Stimulated activated CD8-positive, alpha-beta memory T cell treated with anti-CD3 and anti-CD28 coated beads, Interleukin-7, amount 100 ng/mL, for 1 hour (primary cell): ENCODE data around the gene DDRGK1.
A peak's percentile ranks its signal among the peaks of the same experiment; 100 is the strongest.

Experiments used
- DNase-seq, 2 donors: peaks; one replicate each; pipeline ENCODE4 v3.0.0-alpha.2; 2020; ENCODE audit warnings: low read depth in 2 of 2

The DDRGK1 gene

GRCh38 chr20:3204124-3204794, at the start of gene DDRGK1:
TSS of gene DDRGK1 (minus strand) at chr20:3204682. CDS start at chr20:3204627, 55 bp downstream.
- DNase-seq = peak; percentile 75 to 90

DNA sequence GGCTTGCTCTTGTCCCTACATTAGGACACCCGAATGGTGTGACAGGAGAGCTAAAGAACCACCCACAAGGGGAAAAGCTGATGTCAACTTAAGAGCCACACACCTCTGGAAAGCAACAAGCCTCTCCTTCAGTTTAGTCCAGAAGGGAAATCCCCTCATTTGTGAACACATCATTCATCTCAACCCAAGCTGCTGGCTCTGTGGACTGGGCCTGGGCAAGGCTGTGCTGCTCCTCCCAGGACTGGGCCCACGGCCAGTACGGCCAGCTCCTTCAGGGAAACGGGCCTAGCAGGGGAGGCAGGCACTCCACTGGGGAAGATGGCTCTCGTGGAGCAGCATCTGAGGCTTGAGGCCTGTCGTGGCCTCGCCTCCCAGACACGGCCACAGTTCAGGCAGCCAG, 47.3 kb upstream of the DDRGK1 start:
- no peak for DNase-seq

- DNase-seq = no peak
Measured at GRCh38 chr20:3250091-3250504, 45.6 kb upstream of the DDRGK1 start.

DNA sequence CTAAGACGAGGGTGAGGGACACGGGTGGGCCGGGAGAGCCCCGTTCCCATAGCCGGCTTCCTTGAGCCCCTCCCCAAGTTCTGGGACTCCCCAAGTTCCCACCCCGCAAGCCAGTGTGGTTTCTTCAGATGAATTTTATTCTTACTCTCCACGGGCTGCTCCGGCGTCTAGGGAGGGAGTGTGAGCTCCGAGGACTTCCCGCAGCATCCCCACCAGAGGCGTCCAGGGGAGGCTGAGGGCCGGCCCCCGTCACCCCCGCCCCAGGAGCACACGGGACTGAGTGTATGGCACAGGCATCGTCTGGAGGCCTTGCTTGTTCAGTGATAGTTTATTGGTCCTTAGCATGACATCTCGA, 44.5 kb upstream of the DDRGK1 start:
- no peak for DNase-seq

DNA sequence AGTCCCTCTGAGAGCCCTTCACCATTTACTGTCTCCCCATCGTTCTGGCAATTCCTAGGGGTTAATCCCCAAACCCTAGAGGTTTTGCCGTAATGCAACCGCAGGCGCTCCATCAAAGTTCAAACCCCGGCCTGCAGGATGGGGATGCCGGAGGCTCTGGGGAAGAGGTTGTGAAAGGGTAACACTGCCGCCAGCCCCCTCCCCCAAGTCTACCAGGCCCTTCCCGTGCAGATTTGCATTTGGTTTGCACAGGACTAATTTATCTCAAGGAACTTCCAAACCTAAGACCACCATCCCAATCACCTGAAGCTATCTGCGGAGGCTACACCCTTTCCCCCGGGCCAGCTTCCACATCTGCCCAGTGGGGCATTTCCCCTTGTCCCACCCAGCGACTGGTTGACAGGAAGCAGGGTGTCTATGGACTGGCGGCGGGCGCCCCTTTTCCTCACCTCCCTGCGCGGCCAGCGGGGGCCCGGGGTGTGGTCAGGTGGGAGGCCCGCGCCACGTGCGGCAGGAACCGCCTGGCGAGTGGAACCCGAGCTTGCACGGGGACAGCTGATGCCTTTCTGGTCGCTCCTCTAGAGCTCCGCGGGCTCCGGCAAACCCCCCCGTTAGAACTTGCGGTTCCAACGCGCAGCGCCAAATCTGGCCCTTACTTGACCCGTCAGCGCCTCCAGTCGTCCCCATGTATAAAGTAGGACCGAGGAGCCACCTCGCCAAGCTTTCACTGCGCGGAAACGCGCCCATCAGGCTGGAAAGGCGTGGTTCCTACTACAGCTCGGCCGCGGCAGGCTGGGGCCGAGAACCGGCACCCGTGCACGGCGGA, 43.9 kb upstream of the DDRGK1 start:
- no peak for DNase-seq

DNA sequence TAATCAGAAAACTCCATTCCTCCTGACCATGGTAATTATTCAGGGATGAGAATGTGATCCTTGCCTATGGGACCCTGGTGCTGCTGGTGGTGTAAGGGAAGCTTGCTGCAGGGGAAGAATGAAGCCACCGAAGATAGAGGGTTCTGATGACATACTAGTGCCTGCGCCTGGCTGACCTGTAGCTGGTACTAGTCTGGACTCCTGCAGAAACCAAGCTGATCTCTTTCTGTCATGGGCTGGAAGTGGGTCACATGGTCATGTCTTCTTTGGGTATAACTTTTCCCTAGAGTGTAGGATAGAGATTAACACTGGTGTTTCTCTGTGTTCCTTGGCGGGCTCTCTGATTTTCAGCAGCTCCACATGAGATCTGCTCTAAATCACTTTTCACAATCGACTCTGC, 43.2 kb upstream of the DDRGK1 start:
- no peak for DNase-seq

DNA sequence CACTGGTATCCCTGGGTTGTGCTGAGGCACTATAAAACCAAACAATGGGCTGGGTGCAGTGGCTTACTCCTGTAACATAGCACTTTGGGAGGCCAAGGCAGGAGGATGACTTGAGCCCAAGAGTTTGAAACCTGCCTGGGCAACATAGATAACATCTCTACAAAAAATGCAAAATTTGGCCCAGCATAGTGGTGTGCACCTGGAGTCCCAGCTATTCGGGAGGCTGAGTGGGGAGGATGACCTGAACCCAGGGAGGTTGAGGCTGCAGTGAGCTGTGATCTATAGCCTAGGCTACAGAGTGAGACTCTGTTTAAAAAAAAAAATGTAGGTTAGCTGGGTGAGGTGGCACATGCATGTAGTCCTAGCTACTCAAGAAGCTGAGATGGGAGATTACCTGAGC, 42.2 kb upstream of the DDRGK1 start:
- no peak for DNase-seq

GRCh38 chr20:3245711-3246110, 41.2 kb upstream of the DDRGK1 start:
- DNase-seq = no peak

- DNase-seq = no peak
Measured at GRCh38 chr20:3245156-3245555, 40.7 kb upstream of the DDRGK1 start.

- DNase-seq = no peak
Measured at GRCh38 chr20:3244613-3245012, 40.1 kb upstream of the DDRGK1 start.

DNA sequence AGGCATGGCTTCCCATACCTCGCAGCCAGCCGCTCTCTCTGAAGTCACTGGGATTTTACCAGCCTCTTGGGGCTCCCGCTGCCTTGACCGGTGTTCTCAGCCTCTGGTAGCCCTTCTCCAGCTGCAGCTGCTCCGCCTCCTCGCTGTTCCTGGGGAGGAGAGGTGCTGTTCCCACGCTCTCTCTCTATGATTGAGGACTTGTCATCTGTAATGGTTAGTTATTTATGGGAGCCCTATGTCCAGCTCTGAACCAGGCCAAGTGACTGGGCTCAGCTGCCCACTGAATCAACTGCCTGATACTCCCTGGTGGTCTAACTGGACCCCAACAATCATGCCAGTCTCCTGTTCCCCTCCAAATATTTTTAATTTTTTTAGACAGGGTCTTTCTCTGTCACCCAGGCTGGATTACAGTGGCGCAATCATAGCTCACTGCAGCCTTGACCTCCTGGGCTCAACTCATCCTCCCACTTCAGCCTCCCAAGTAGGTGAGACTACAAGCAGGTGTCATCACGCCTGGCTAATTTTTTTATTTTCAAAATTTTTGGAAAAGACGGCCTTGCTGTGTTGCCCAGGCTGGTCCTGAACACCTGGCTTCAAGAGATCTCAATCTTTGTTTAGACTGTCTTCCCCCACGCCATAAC, 39.4 kb upstream of the DDRGK1 start:
- no peak for DNase-seq

DNA sequence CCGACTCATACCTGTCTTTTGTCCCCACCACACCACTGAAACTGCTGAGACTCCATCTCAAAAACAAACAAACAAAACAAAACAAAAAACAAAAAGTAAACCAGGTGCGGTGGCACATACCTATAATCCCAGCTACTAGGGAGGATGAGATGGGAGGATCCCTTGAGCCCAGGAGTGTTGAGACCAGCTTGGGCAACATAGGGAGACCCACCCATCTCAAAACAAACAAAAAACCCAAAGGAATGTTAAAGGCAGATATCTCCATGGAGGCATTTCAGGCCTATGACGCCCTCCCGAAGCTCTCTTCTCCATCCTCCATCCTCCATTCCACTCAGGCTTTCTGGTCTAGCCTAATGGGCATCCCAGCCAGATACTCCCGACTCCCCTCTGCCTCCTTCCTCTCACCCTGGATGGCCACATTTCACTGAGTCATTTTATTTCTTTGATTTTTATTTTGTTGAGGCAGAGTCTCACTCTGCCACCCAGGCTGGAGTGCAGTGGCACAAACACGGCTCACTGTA, 37.8 kb upstream of the DDRGK1 start:
- no peak for DNase-seq

- DNase-seq = no peak
Measured at GRCh38 chr20:3240776-3241363, 36.4 kb upstream of the DDRGK1 start.

- no peak for DNase-seq
Measured at GRCh38 chr20:3239867-3240775, 35.6 kb upstream of the DDRGK1 start.

DNA sequence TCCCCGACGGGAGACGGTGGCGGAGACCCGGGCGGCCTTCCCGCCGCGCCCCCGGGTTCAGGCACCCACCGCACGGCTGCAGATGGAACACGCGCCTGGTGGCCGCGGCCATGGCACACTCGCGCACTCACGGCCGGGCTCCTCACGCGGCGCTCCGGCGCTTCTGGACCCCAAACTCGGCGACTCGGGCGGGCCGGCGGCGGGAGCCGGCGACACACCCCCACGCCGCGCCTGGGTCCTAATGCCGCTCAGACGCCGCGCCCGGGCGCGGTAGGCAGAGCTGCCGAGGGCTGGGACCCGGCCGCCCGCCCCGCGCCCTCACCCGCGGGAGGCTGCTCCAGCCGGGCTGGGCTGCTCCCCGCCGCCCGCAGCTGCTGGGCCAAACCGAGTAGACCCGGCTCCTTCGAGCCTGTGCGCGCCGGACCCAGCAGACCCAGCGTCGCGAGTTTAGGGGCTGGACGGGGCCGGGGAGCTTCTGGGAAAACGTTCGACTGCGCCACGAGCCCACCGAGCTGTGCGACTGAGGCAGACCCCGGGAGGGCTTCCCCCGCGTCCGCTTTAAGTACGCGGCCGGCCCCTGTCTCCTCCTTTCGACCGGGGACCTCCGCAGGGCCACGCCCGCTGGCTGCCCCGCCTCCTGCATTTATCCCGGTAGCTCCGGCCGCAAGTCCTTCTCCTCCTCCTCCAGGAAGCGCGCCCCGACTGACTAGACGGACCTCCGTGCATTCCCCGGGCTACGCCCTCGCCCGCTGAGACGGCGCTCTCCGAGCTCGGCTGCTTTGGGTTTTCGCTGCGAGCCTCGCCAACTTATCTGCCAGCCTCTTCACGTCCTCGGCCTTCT, 34.8 kb upstream of the DDRGK1 start, which contains the start of gene SLC4A11:
SLC4A11 (minus strand) TSS at position 165 of the 841 bp plus-strand sequence; CDS start at position 112, 53 bp downstream.
- no peak for DNase-seq

DNA sequence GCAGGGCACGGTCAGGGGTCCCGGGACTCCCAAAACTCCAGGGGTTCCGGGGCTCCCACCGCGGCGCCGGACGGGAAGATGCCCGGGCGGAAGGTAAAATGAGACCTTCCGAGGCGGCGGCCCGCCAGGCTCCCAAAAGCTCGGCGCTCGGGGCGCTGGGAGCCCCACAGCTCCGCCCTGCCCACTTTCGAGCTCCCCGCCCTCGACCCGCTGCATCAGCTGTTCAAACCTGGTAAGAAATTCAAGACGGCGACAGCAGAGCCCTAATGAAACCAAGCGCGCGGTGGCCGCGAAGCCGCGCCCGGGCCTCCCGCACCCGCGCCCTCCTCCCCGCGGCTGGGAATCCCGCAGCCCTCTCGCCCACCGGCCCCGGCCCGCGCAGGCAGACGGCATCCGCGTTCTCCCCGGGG, 34.1 kb upstream of the DDRGK1 start:
- DNase-seq = no peak

GRCh38 chr20:3237958-3238615, 33.6 kb upstream of the DDRGK1 start:
- no peak for DNase-seq

DNA sequence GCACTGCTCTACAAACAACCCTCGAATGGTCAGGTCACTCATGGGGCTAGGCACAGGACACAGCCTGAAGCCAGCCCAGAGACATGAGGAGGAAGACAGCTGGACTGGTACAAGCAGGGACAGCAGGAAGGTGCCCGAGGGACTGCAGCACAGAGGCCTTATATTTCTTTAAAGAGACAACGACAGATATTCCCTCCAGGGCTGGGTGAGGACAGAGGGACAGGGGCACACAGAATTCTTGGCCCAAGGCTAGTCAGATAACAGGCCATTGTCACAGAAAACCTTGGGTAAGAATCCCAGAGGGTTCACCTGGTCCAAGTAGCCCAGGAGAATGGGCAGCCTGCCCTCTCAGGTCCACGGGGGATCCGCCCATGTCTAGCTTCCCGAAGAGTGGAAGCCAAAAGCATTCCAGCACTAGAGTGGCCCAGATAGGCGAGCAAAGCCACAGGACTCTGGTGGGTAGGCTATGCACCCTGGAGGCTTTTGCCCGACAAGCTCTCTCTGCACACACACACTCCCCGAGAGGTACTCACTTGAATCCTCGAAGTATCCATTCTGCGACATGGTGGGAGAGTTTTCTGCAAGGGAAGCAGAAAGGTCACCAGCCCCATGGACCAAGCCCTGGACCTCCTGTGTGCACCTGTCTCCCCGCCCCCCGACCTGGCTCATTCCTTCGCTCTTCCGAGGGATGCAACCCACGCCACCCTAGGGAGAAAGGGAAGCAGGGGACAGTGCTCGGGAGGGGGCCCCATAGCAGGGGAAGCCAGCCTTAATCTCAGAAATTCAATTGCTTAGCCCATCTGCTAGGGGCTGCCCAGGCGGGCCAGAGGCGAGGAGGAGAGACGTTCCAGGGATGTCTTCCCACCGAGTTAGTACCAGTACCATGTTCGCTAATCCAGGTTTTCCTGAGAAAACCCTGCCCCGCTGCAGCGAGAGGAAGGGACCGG, 32.8 kb upstream of the DDRGK1 start:
- DNase-seq = no peak
